HG03159 (cell line): ENCODE data around the gene DZIP3.
"Not testable (repeated sequence)": the region's sequence is repeated elsewhere in the genome, so short reads cannot be mapped to it uniquely, and the experiment has no call there.

Source experiments
- ATAC-seq: cut with Tn5 transposase; IDR thresholded peaks from one replicate; pipeline ENCODE4 v1.9.1; 2021; ENCODE audit warnings: mild to moderate bottlenecking, moderate library complexity; ENCODE audit not compliant: unreplicated experiment

Gene DZIP3

GRCh38 chr3:108677811-108678210 lies 88.3 kb downstream of the DZIP3 start:
- ATAC-seq, result no peak

GRCh38 chr3:108692286-108692685 lies 102.8 kb downstream of the DZIP3 start:
- ATAC-seq, result not testable (repeated sequence)

GRCh38 chr3:108698461-108698860 lies 108.9 kb downstream of the DZIP3 start:
- ATAC-seq, result no peak

GRCh38 chr3:108705045-108705444 lies 115.5 kb downstream of the DZIP3 start:
- ATAC-seq, result no peak

- no peak for ATAC-seq
Measured at GRCh38 chr3:108713009-108713516, 123.5 kb downstream of the DZIP3 start.

GRCh38 chr3:108713816-108714215 lies 124.3 kb downstream of the DZIP3 start:
- ATAC-seq, result no peak

- no peak for ATAC-seq
Measured at GRCh38 chr3:108718454-108718853, 128.9 kb downstream of the DZIP3 start.

- no peak for ATAC-seq
Measured at GRCh38 chr3:108719178-108719806, 129.8 kb downstream of the DZIP3 start.

- no peak for ATAC-seq
Measured at GRCh38 chr3:108722724-108723123, 133.2 kb downstream of the DZIP3 start.

GRCh38 chr3:108724101-108724500 lies 134.6 kb downstream of the DZIP3 start:
- no peak for ATAC-seq

- ATAC-seq, result no peak
Measured at GRCh38 chr3:108728105-108728504, 138.6 kb downstream of the DZIP3 start.

- no peak for ATAC-seq
Measured at GRCh38 chr3:108728934-108729333, 139.4 kb downstream of the DZIP3 start.

- no peak for ATAC-seq
Measured at GRCh38 chr3:108736821-108737220, 147.3 kb downstream of the DZIP3 start.

- ATAC-seq, result no peak
Measured at GRCh38 chr3:108742929-108743328, 153.4 kb downstream of the DZIP3 start.
